ENCODE measurements around the gene GET4. TPM values are rescaled to one million over a fixed set of nuclear protein-coding genes. Genes with fewer than 3 reads are reported as not detected.

GET4 gene
- polyA plus RNA-seq, 3 donors = 20.1 to 36.8 (median 25.5) TPM

DNA sequence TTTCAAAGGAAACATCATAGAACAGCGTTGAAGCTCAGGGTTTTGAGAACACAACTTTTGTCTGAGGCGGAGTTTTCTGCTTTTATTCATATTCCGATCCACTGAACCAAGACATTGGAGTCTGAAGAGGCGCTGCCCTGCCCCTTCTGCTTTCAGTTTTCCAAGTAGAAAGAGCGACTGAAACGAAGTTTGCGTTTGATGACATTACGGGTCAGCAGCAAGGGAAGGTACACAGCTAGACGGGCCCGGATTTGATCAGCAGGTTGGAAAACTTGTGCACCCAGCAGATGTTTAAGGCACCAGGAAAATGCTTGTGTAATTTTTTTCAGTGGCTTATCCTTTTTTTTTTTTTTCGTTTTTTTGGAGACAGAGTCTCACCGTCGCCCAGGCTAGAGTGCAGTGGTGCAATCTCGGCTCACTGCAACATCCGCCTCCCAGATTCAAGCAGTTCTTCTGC is 43.4 kb upstream of the GET4 start:
- Mint-ChIP-seq H3K4me3 (peak overlapping the region in 1 of 2 donors; percentile 49), H3K9me3 (peaks cover 0 to 2% (median 0%) of the 10 kb centered on the region in 7 donors), H3K27ac (peak overlapping the region in 1 of 7 donors; percentile 1), H3K4me1 (peaks cover 34% of the 10 kb centered on the region), H3K27me3 (ENCODE audit: low read depth in 3 of 3) (peaks cover 5 to 25% (median 24%) of the 10 kb centered on the region in 3 donors), H3K36me3 (peaks cover 50 to 77% of the 10 kb centered on the region in 2 donors)
- H2AFZ ChIP-seq (ENCODE audit: insufficient read depth, low read depth, low read length, poor library complexity, severe bottlenecking) = no peak overlapping the region
- H4K20me1 ChIP-seq (ENCODE audit: insufficient read depth, low read length) = peaks cover 96% of the 10 kb centered on the region
- H3K9ac ChIP-seq (ENCODE audit: insufficient read depth, low read length, poor library complexity, severe bottlenecking) = no peak overlapping the region
- no peak for DNase-seq
- H3K9me3 ChIP-seq (replicated peaks in 1 of 2; ENCODE audit: control insufficient read depth in 1 of 2, insufficient read depth in 1 of 2, low read length in 2 of 2) = no peaks in the 10 kb centered on the region
- 94% methylated on average over 10 of the region's 15 CpGs for WGBS (ENCODE audit: insufficient coverage)
- no peaks in the 10 kb centered on the region for H3K27me3 ChIP-seq (ENCODE audit: control insufficient read depth in 2 of 2, insufficient read depth in 2 of 2, low read length in 2 of 2)
- H3K4me1 ChIP-seq (ENCODE audit: control insufficient read depth in 1 of 2, insufficient read depth in 2 of 2, low read length in 2 of 2) = peaks cover 10 to 23% of the 10 kb centered on the region in 2 donors
- intact Hi-C loops (cut with micrococcal nuclease) = no loop called here
- no peak overlapping the region for H3K27ac ChIP-seq (ENCODE audit: low read depth in 1 of 2, low read length in 2 of 2)
- H3K4me3 ChIP-seq (replicated peaks in 1 of 3; ENCODE audit: low read depth in 2 of 3, low read length in 3 of 3) = no peak overlapping the region
- TF ChIP-seq, protein P1, sequence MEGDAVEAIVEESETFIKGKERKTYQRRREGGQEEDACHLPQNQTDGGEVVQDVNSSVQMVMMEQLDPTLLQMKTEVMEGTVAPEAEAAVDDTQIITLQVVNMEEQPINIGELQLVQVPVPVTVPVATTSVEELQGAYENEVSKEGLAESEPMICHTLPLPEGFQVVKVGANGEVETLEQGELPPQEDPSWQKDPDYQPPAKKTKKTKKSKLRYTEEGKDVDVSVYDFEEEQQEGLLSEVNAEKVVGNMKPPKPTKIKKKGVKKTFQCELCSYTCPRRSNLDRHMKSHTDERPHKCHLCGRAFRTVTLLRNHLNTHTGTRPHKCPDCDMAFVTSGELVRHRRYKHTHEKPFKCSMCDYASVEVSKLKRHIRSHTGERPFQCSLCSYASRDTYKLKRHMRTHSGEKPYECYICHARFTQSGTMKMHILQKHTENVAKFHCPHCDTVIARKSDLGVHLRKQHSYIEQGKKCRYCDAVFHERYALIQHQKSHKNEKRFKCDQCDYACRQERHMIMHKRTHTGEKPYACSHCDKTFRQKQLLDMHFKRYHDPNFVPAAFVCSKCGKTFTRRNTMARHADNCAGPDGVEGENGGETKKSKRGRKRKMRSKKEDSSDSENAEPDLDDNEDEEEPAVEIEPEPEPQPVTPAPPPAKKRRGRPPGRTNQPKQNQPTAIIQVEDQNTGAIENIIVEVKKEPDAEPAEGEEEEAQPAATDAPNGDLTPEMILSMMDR (IDR thresholded peaks at IDR 0.05) = no peak
- peaks cover 24% of the 10 kb centered on the region for H3K79me2 ChIP-seq (ENCODE audit: insufficient read depth, low read length)
- H3K4me2 ChIP-seq (replicated peaks; ENCODE audit: extremely low read depth, low read length, poor library complexity, severe bottlenecking) = no peak overlapping the region
- H3K36me3 ChIP-seq (replicated peaks in 1 of 2; ENCODE audit: control insufficient read depth in 1 of 2, insufficient read depth in 2 of 2, low read length in 2 of 2) = peaks cover 13 to 46% of the 10 kb centered on the region in 2 donors

DNA sequence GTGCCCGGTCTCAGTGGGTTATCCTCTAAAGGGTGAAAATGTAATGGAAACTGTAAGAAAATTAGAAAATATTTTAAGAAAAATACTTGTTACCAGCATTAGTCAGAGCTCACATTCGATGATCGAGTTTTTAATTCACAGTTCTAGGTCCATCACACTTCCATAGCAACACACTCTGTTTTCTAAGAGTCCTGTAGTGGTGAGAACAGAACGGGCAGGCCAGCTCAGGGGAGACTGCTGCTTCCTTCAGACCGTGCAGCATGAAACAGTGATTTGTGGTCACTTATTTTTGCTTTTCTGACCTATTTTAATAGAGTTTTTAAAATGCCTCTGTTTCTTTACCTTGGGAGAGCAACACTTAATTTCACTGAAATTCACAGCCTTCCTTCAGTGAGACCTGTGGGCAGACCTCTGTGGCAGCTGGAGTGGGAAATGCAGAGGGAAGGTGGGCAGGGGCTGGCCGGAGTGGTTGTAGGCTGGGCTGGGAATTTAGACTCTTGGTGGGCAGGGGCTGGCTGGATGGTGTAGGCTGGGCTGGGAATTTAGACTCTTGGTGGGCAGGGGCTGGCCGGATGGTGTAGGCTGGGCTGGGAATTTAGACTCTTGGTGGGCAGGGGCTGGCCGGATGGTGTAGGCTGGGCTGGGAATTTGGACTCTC is 42.6 kb upstream of the GET4 start:
- no peak overlapping the region for H3K4me2 ChIP-seq (replicated peaks; ENCODE audit: extremely low read depth, low read length, poor library complexity, severe bottlenecking)
- TF ChIP-seq, protein P1 (IDR thresholded peaks at IDR 0.05) = no peak
- intact Hi-C loops (cut with micrococcal nuclease) = no loop called here

More for the DNA sequence above, 42.6 kb upstream of the GET4 start:
- peaks cover 34% of the 10 kb centered on the region for H3K4me1 Mint-ChIP-seq
- peaks cover 5 to 27% (median 22%) of the 10 kb centered on the region in 3 donors for H3K27me3 Mint-ChIP-seq (ENCODE audit: low read depth in 3 of 3)
- no peaks in the 10 kb centered on the region for H3K27me3 ChIP-seq (ENCODE audit: control insufficient read depth in 2 of 2, insufficient read depth in 2 of 2, low read length in 2 of 2)
- no peak overlapping the region for H2AFZ ChIP-seq (ENCODE audit: insufficient read depth, low read depth, low read length, poor library complexity, severe bottlenecking)
- WGBS (ENCODE audit: insufficient coverage) = 100% methylated on average over 2 of the region's 8 CpGs
- peak overlapping the region in 1 of 7 donors; percentile 37 for H3K27ac Mint-ChIP-seq
- H3K36me3 ChIP-seq (replicated peaks in 1 of 2; ENCODE audit: control insufficient read depth in 1 of 2, insufficient read depth in 2 of 2, low read length in 2 of 2) = peaks cover 13 to 52% of the 10 kb centered on the region in 2 donors
- no peak overlapping the region for H3K4me3 Mint-ChIP-seq
- peaks cover 54 to 76% of the 10 kb centered on the region in 2 donors for H3K36me3 Mint-ChIP-seq
- H3K9ac ChIP-seq (ENCODE audit: insufficient read depth, low read length, poor library complexity, severe bottlenecking) = no peak overlapping the region
- H3K4me1 ChIP-seq (ENCODE audit: control insufficient read depth in 1 of 2, insufficient read depth in 2 of 2, low read length in 2 of 2) = peaks cover 10 to 23% of the 10 kb centered on the region in 2 donors
- H3K9me3 ChIP-seq (replicated peaks in 1 of 2; ENCODE audit: control insufficient read depth in 1 of 2, insufficient read depth in 1 of 2, low read length in 2 of 2) = no peaks in the 10 kb centered on the region
- peaks cover 0 to 2% (median 0%) of the 10 kb centered on the region in 7 donors for H3K9me3 Mint-ChIP-seq
- H3K27ac ChIP-seq (ENCODE audit: low read depth in 1 of 2, low read length in 2 of 2) = no peak overlapping the region
- peaks cover 20% of the 10 kb centered on the region for H3K79me2 ChIP-seq (ENCODE audit: insufficient read depth, low read length)
- no peak overlapping the region for H3K4me3 ChIP-seq (replicated peaks in 1 of 3; ENCODE audit: low read depth in 2 of 3, low read length in 3 of 3)
- no peak for DNase-seq
- peaks cover 96% of the 10 kb centered on the region for H4K20me1 ChIP-seq (ENCODE audit: insufficient read depth, low read length)
